K562 (cell line): ENCODE data around the gene RARA. TPM values are rescaled to one million over a fixed set of nuclear protein-coding genes. Genes with fewer than 3 reads are reported as not detected.

ENCODE experiments used
- ADNP ChIP-seq: fragments of 200-800 bp; sonication (Bioruptor generic); IDR thresholded peaks from 2 replicates; pipeline ENCODE4 v1.6.1; 2016; ENCODE audit warnings: missing genetic modification characterization, missing compliant biosample characterization
- BMI1 ChIP-seq: fragments of 150-350 bp; IDR thresholded peaks from 2 replicates; pipeline ENCODE4 v1.6.1; 2014; ENCODE audit warnings: low read length
- CREB5 ChIP-seq: fragments of 250-450 bp; sonication (Bioruptor Pico); IDR thresholded peaks from 2 replicates; pipeline ENCODE4 v1.5.0; 2020; ENCODE audit warnings: mild to moderate bottlenecking
- FOXA1 ChIP-seq: fragments of 450-650 bp; IDR thresholded peaks from 2 replicates; pipeline ENCODE4 v1.6.1; 2016; ENCODE audit warnings: mild to moderate bottlenecking, borderline replicate concordance
- FOXJ2 ChIP-seq: fragments of 200-800 bp; sonication (Bioruptor generic); IDR thresholded peaks from 2 replicates; pipeline ENCODE4 v1.6.1; 2016; ENCODE audit warnings: missing genetic modification characterization, missing compliant biosample characterization
- HIVEP1 ChIP-seq: fragments of 250-450 bp; sonication (Bioruptor Pico); IDR thresholded peaks from 2 replicates; pipeline ENCODE4 v1.4.0; 2020; ENCODE audit warnings: mild to moderate bottlenecking
- MBD1 ChIP-seq: fragments of 250-450 bp; sonication (Bioruptor Pico); IDR thresholded peaks from 2 replicates; pipeline ENCODE4 v1.8.0; 2022; ENCODE audit warnings: inconsistent platforms
- PURB ChIP-seq: sonication (generic); formaldehyde crosslinking; IDR thresholded peaks from 2 replicates; pipeline ENCODE4 v1.9.0; 2021; ENCODE audit warnings: low read depth, mild to moderate bottlenecking, missing genetic modification reagents
- PYGO2 ChIP-seq: fragments of 450-650 bp; IDR thresholded peaks from 2 replicates; pipeline ENCODE4 v1.6.1; 2016; ENCODE audit warnings: mild to moderate bottlenecking, missing genetic modification characterization, moderate library complexity, missing compliant biosample characterization
- RHOXF2B ChIP-seq: fragments of 250-450 bp; sonication (Bioruptor Pico); conservative IDR thresholded peaks from 2 replicates; pipeline ENCODE4 v1.5.1; 2021
- RNF219 ChIP-seq: fragments of 250-450 bp; sonication (Bioruptor Pico); IDR thresholded peaks from 2 replicates; pipeline ENCODE4 v1.5.0; 2022; ENCODE audit warnings: mild to moderate bottlenecking
- TCF15 ChIP-seq: fragments of 250-450 bp; sonication (Bioruptor Pico); IDR thresholded peaks from 2 replicates; pipeline ENCODE4 v1.8.0; 2022; ENCODE audit warnings: moderate library complexity, mild to moderate bottlenecking, inconsistent platforms
- TFAM ChIP-seq: fragments of 250-450 bp; sonication (Bioruptor Pico); conservative IDR thresholded peaks from 2 replicates; pipeline ENCODE4 v1.5.0; 2021; ENCODE audit warnings: mild to moderate bottlenecking, moderate library complexity
- TRIM24 ChIP-seq, 2 experiments: fragments of 450-650 bp; IDR thresholded peaks; 2 replicates each; pipeline ENCODE4 v1.6.1; 2016
- ZKSCAN1 ChIP-seq: fragments of 150-350 bp; IDR thresholded peaks from 2 replicates; pipeline ENCODE4 v1.6.1; 2016; ENCODE audit warnings: low read depth, low read length
- ZNF609 ChIP-seq: sonication (generic); formaldehyde crosslinking; IDR thresholded peaks from 2 replicates; pipeline ENCODE4 v1.8.1; 2023; ENCODE audit warnings: missing genetic modification reagents, mild to moderate bottlenecking, borderline replicate concordance
- ZNF780A ChIP-seq: fragments of 250-450 bp; sonication (Bioruptor Pico); IDR thresholded peaks from 2 replicates; pipeline ENCODE4 v1.5.0; 2021; ENCODE audit warnings: mild to moderate bottlenecking
- polyA plus RNA-seq, 8 experiments: library from polyadenylated mRNA; depleted of rRNA in 4 of 8; stranded (reverse) in 5 of 8; unstranded in 3 of 8; fragments of >200 nt; fragmentation: Nextera tagmentation in 2 of 8; fragmentation: Illumina TruSeq in 1 of 8; extraction: Ambion mirVana in 2 of 8; extraction: Trizol in 1 of 8; gene quantifications; 2 replicates each; pipeline versions ENCODE4 v1.2.1 to v1.2.3, GENCODE V29; 2011 to 2014; ENCODE audit warnings: inconsistent platforms in 1 of 8, missing spikeins in 1 of 8
- total RNA-seq, 7 experiments: library from RNA; depleted of rRNA in 6 of 7; stranded (reverse); fragments of >200 nt in 6 of 7; fragmentation: Illumina TruSeq in 2 of 7; extraction: Trizol in 2 of 7; gene quantifications; 2 replicates each; pipeline versions ENCODE4 v1.2.1 to v1.2.3, GENCODE V29; 2011 to 2021; ENCODE audit warnings: low replicate concordance in 1 of 7

The RARA gene
- total and polyA plus RNA-seq, 9 of the 15 experiments (the other 6 are each of a cell fraction or from before 2014, with no cell fraction given), result 0.10 to 28.0 (median 7.9) TPM

GRCh38 chr17:40317880-40318829 lies 9.2 kb downstream of the RARA start (continued):
- TF ChIP-seq TCF15 (no peak), HIVEP1 (CRISPR knock-in tag) (0 out of 2 replicates have a peak, but pooled peaks have one; percentile 44), ZNF609 (CRISPR knock-in tag) (no peak), TRIM24 (IDR thresholded peaks at IDR 0.05) (peak in 1 of 2 experiments; percentile 52; a peak in 2 of 4 replicates), CREB5 (no peak), ZKSCAN1 (no peak), BMI1 (no peak), ADNP (no peak), RNF219 (CRISPR knock-in tag) (no peak), ZNF780A (CRISPR knock-in tag) (no peak), FOXA1 (no peak), TFAM (CRISPR knock-in tag) (no peak), PYGO2 (no peak), PURB (CRISPR knock-in tag) (no peak), FOXJ2 (no peak), RHOXF2B (CRISPR knock-in tag) (no peak), MBD1 (CRISPR knock-in tag) (no peak)
